Measurements from ENCODE around the gene UBE4B.

- TF ChIP-seq POLR2A (IDR thresholded peaks at IDR 0.05; ENCODE audit: low read length) (no peak), EP300 (IDR thresholded peaks at IDR 0.05) (no peak), CEBPB (IDR thresholded peaks at IDR 0.05) (no peak), E2F6 (IDR thresholded peaks at IDR 0.05; ENCODE audit: borderline replicate concordance, low read depth) (no peak), HDAC2 (IDR thresholded peaks at IDR 0.05) (no peak), CHD4 (IDR thresholded peaks at IDR 0.05; ENCODE audit: borderline replicate concordance) (no peak)
- TF ChIP-seq, protein P1, sequence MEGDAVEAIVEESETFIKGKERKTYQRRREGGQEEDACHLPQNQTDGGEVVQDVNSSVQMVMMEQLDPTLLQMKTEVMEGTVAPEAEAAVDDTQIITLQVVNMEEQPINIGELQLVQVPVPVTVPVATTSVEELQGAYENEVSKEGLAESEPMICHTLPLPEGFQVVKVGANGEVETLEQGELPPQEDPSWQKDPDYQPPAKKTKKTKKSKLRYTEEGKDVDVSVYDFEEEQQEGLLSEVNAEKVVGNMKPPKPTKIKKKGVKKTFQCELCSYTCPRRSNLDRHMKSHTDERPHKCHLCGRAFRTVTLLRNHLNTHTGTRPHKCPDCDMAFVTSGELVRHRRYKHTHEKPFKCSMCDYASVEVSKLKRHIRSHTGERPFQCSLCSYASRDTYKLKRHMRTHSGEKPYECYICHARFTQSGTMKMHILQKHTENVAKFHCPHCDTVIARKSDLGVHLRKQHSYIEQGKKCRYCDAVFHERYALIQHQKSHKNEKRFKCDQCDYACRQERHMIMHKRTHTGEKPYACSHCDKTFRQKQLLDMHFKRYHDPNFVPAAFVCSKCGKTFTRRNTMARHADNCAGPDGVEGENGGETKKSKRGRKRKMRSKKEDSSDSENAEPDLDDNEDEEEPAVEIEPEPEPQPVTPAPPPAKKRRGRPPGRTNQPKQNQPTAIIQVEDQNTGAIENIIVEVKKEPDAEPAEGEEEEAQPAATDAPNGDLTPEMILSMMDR (IDR thresholded peaks at IDR 0.05), result no peak
Measured at GRCh38 chr1:10188133-10188650, 155.4 kb downstream of the UBE4B start.
